Keratinocyte (primary cell): Measurements from ENCODE around the gene ADAMTS17. TPM values are rescaled to one million over a fixed set of nuclear protein-coding genes. Genes with fewer than 3 reads are reported as not detected.

Source experiments
- DNase-seq: peaks from one replicate; pipeline ENCODE4 v3.0.0-alpha.2; 2011; ENCODE audit warnings: low read depth, missing footprints, low spot score
- FAIRE-seq: peaks from 2 replicates; lab custom pipeline; 2011; peaks lifted over from hg19 to GRCh38; lab: Jason Lieb, UNC
- H2AFZ ChIP-seq: 2 replicates; pipeline ENCODE4 v1.6.0; 2012; ENCODE audit warnings: low read length, control low read depth, inconsistent platforms; ENCODE audit not compliant: control insufficient read depth
- H3K27ac ChIP-seq: 2 replicates; pipeline ENCODE4 v1.5.1; 2011; ENCODE audit warnings: low read length; ENCODE audit not compliant: control insufficient read depth, insufficient read depth
- H3K27me3 ChIP-seq: 3 replicates; pipeline ENCODE4 v1.6.0; 2011; ENCODE audit warnings: low read length; ENCODE audit not compliant: control insufficient read depth, insufficient read depth; ENCODE audit errors: extremely low read depth
- H3K36me3 ChIP-seq, 2 experiments: 2 replicates in 1 of 2; 3 replicates in 1 of 2; pipeline ENCODE4 v1.5.1; 2011; ENCODE audit warnings: low read length in 2 of 2, mild to moderate bottlenecking in 1 of 2; ENCODE audit not compliant: control insufficient read depth in 2 of 2, insufficient read depth in 2 of 2; ENCODE audit errors: extremely low read depth in 1 of 2
- H3K4me1 ChIP-seq: 3 replicates; pipeline ENCODE4 v1.5.1; 2011; ENCODE audit warnings: low read length; ENCODE audit not compliant: control insufficient read depth, insufficient read depth; ENCODE audit errors: extremely low read depth
- H3K4me2 ChIP-seq: 3 replicates; pipeline ENCODE4 v1.6.0; 2011; ENCODE audit warnings: low read depth, low read length; ENCODE audit not compliant: control insufficient read depth, insufficient read depth; ENCODE audit errors: extremely low read depth
- H3K4me3 ChIP-seq, 3 experiments: fragments of 200-600 bp in 1 of 3; sonication (generic) in 1 of 3; 2 replicates in 2 of 3; 3 replicates in 1 of 3; pipeline ENCODE4 v1.5.1; 2011 to 2016; ENCODE audit warnings: low read length in 3 of 3, mild to moderate bottlenecking in 3 of 3, control low read depth in 2 of 3, inconsistent platforms in 1 of 3, low read depth in 1 of 3, mixed read lengths in 1 of 3, mixed run types in 1 of 3, moderate library complexity in 1 of 3; ENCODE audit not compliant: control insufficient read depth in 2 of 3, insufficient read depth in 2 of 3; ENCODE audit errors: extremely low read depth in 1 of 3
- H3K79me2 ChIP-seq: 2 replicates; pipeline ENCODE4 v1.6.0; 2012; ENCODE audit warnings: low read length; ENCODE audit not compliant: control insufficient read depth, insufficient read depth
- H3K9ac ChIP-seq: 3 replicates; pipeline ENCODE4 v1.6.0; 2011; ENCODE audit warnings: low read length; ENCODE audit not compliant: control insufficient read depth, insufficient read depth; ENCODE audit errors: extremely low read depth
- H3K9me1 ChIP-seq: 3 replicates; pipeline ENCODE4 v1.6.0; 2011; ENCODE audit warnings: low read length; ENCODE audit not compliant: control insufficient read depth, insufficient read depth; ENCODE audit errors: extremely low read depth
- H3K9me3 ChIP-seq: 2 replicates; pipeline ENCODE4 v1.5.1; 2012; ENCODE audit warnings: low read depth, low read length; ENCODE audit not compliant: control insufficient read depth
- H4K20me1 ChIP-seq: 3 replicates; pipeline ENCODE4 v1.6.0; 2011; ENCODE audit warnings: low read length; ENCODE audit not compliant: control insufficient read depth, insufficient read depth; ENCODE audit errors: extremely low read depth
- EZH2 ChIP-seq: IDR thresholded peaks from one replicate; pipeline ENCODE4 v1.6.1; 2012; ENCODE audit warnings: inconsistent platforms, mild to moderate bottlenecking, low read length, moderate library complexity
- dilution Hi-C: fragments of 300-500 bp; cut with MboI; formaldehyde crosslinking; loops from one replicate; pipeline ENCODE4 v1.7.0; 2020; ENCODE audit warnings: low sequenced_read_pairs; ENCODE audit not compliant: extremely low pct_ligation_motif_present
- polyA plus RNA-seq, 5 experiments: library from polyadenylated mRNA; depleted of rRNA in 3 of 5; stranded (reverse) in 3 of 5; stranded (forward) in 1 of 5; unstranded in 1 of 5; fragments of >200 nt; gene quantifications; 1 replicate in 1 of 5; 2 replicates in 3 of 5; 3 replicates in 1 of 5; pipeline versions ENCODE4 v1.2.1 to v1.2.3, GENCODE V29; 2011 to 2012; ENCODE audit warnings: missing spikeins in 2 of 5, low read depth in 1 of 5, low replicate concordance in 1 of 5
- TF ChIP-seq, protein P1 (sequence below), 3 experiments: IDR thresholded peaks in 1 of 3; conservative IDR thresholded peaks in 1 of 3; optimal IDR thresholded peaks in 1 of 3; 2 replicates in 2 of 3; 3 replicates in 1 of 3; pipeline versions ENCODE3 to v1.5.1; 2011; ENCODE audit warnings: low read length in 3 of 3, mild to moderate bottlenecking in 3 of 3, moderate library complexity in 2 of 3, control low read depth in 1 of 3, inconsistent platforms in 1 of 3; ENCODE audit not compliant: insufficient read depth in 2 of 3; ENCODE audit errors: extremely low read depth in 1 of 3

The ADAMTS17 gene
- polyA plus RNA-seq, 1 donor (not counting 4 experiments of a cell fraction or from before 2014, with no cell fraction given), result 0.18 TPM

DNA sequence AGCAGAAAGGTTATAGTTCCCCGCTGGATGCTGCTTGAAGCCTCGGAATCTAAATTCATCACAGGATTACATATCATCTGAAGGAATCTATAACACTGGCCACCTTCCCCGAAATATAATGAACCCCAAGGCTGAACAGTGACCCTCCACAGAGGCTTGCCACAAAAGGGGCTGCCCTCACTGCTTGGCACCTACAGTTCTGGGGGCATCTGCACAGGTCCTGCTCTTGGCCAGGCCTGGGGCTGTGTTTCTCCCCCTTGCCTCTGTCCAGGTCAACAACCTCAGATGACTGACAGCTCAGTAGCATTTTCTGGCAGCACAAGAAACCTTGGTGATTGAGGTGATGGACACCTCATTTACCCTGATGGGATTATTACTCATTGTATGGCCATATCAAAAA lies 1.5 kb upstream of the ADAMTS17 start:
- dilution Hi-C loops, result no loop called here
- FAIRE-seq (no peak), DNase-seq (no peak)
- no peaks in the 10 kb centered on the region for H3K9me3 ChIP-seq
- H3K9ac ChIP-seq, result no peak overlapping the region
- H4K20me1 ChIP-seq, result no peaks in the 10 kb centered on the region
- H3K79me2 ChIP-seq, result no peaks in the 10 kb centered on the region
- H3K4me1 ChIP-seq, result no peaks in the 10 kb centered on the region
- H3K9me1 ChIP-seq, result no peaks in the 10 kb centered on the region
- no peak overlapping the region for H3K27ac ChIP-seq
- no peak overlapping the region for H3K4me2 ChIP-seq
- no peaks in the 10 kb centered on the region for H3K36me3 ChIP-seq
- no peak overlapping the region for H3K4me3 ChIP-seq
- no peak for TF ChIP-seq EZH2
- TF ChIP-seq, protein P1, sequence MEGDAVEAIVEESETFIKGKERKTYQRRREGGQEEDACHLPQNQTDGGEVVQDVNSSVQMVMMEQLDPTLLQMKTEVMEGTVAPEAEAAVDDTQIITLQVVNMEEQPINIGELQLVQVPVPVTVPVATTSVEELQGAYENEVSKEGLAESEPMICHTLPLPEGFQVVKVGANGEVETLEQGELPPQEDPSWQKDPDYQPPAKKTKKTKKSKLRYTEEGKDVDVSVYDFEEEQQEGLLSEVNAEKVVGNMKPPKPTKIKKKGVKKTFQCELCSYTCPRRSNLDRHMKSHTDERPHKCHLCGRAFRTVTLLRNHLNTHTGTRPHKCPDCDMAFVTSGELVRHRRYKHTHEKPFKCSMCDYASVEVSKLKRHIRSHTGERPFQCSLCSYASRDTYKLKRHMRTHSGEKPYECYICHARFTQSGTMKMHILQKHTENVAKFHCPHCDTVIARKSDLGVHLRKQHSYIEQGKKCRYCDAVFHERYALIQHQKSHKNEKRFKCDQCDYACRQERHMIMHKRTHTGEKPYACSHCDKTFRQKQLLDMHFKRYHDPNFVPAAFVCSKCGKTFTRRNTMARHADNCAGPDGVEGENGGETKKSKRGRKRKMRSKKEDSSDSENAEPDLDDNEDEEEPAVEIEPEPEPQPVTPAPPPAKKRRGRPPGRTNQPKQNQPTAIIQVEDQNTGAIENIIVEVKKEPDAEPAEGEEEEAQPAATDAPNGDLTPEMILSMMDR (optimal IDR thresholded peaks at IDR 0.05 in 1 of 3, IDR thresholded peaks at IDR 0.05 in 1 of 3, conservative IDR thresholded peaks at IDR 0.05 in 1 of 3; ENCODE audit: extremely low read depth in 1 of 3, insufficient read depth in 2 of 3, low read length in 3 of 3), result no peak
- H2AFZ ChIP-seq, result no peak overlapping the region
- H3K27me3 ChIP-seq, result peaks cover 14% of the 10 kb centered on the region

DNA sequence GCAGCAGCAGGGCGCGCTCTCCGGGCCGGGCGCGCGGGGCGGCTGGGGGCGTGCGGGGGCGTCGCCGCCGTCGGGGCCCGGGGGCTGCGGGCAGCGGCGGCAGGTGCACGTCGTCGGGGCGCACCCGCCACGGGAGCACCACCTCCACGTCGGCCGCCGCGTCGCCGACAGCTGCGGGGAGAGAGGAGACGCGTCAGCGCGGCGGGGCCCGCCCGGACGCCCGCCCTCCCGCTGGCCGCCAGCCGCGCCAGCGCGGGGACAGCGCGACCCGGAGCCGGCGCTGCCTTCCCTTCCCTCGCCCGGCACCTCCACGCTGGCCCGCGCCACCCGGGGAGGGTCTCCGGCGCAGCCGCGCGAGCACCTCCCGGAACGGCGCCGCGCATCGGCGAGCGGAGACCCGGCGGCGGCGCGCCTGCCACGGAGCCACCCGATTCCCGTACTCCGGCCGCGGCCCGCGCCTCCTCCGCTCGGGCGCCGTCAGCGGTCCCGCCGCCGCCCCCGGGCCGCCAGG lies 481 bp downstream of the ADAMTS17 start:
- no peaks in the 10 kb centered on the region for H3K79me2 ChIP-seq
- dilution Hi-C loops, result no loop called here
- FAIRE-seq (no peak), DNase-seq (no peak)
- H3K27ac ChIP-seq, result no peak overlapping the region
- H3K9me3 ChIP-seq, result no peaks in the 10 kb centered on the region
- H3K4me1 ChIP-seq, result no peaks in the 10 kb centered on the region
- H3K27me3 ChIP-seq, result peaks cover 14% of the 10 kb centered on the region
- H4K20me1 ChIP-seq, result no peaks in the 10 kb centered on the region
- TF ChIP-seq, protein P1 (optimal IDR thresholded peaks at IDR 0.05 in 1 of 3, IDR thresholded peaks at IDR 0.05 in 1 of 3, conservative IDR thresholded peaks at IDR 0.05 in 1 of 3; ENCODE audit: extremely low read depth in 1 of 3, insufficient read depth in 2 of 3, low read length in 3 of 3), result no peak
- TF ChIP-seq EZH2, result no peak
- peak overlapping the region; percentile 56 to 71 (median 58) for H3K4me3 ChIP-seq
- peak overlapping the region; percentile 53 for H3K4me2 ChIP-seq
- peak overlapping the region; percentile 32 for H3K9ac ChIP-seq
- H3K36me3 ChIP-seq, result no peaks in the 10 kb centered on the region
- peak overlapping the region; percentile 87 for H2AFZ ChIP-seq
- H3K9me1 ChIP-seq, result no peaks in the 10 kb centered on the region
